ENCODE results near the gene MAN1C1.

DNA sequence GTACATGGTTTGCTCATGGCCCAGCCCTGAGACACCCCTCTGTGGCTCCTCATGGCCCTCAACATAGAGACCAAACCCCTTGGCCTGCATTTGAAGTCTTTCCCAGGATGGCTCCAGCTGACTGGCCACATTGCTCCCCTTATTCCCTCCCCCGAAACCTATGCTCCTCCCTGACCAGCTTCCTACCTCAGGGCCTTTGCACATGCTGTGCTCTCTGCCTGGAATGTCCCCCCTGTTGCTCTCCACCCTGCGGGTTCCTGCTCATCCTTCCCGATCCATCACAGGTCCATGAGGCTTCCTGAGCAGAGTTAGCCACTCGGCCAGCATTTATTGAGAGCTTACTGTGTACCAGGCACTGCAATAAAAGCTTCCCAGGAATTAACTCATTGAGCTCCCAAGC, 112.5 kb downstream of the MAN1C1 start:
- TF ChIP-seq EZH2 (IDR thresholded peaks at IDR 0.05; ENCODE audit: borderline replicate concordance, insufficient read depth, low read length, poor library complexity, severe bottlenecking) (no peak), POLR2AphosphoS5 (IDR thresholded peaks at IDR 0.05) (no peak)
- TF ChIP-seq, protein P1, sequence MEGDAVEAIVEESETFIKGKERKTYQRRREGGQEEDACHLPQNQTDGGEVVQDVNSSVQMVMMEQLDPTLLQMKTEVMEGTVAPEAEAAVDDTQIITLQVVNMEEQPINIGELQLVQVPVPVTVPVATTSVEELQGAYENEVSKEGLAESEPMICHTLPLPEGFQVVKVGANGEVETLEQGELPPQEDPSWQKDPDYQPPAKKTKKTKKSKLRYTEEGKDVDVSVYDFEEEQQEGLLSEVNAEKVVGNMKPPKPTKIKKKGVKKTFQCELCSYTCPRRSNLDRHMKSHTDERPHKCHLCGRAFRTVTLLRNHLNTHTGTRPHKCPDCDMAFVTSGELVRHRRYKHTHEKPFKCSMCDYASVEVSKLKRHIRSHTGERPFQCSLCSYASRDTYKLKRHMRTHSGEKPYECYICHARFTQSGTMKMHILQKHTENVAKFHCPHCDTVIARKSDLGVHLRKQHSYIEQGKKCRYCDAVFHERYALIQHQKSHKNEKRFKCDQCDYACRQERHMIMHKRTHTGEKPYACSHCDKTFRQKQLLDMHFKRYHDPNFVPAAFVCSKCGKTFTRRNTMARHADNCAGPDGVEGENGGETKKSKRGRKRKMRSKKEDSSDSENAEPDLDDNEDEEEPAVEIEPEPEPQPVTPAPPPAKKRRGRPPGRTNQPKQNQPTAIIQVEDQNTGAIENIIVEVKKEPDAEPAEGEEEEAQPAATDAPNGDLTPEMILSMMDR (IDR thresholded peaks at IDR 0.05; ENCODE audit: poor library complexity, severe bottlenecking), result no peak
